ENCODE measurements around the gene TMEM263.

- TF ChIP-seq POLR2AphosphoS5 (IDR thresholded peaks at IDR 0.05; ENCODE audit: low read depth, low read length) (no peak), TAF1 (IDR thresholded peaks at IDR 0.05; ENCODE audit: borderline replicate concordance, insufficient read depth, low read length) (no peak), SIN3A (IDR thresholded peaks at IDR 0.05; ENCODE audit: borderline replicate concordance, insufficient read depth, low read length) (no peak)
These were observed 26.5 kb downstream of the TMEM263 start for GRCh38 chr12:106982229-106982628.
